Glomerular endothelial cell (primary cell): ENCODE results near the gene TIMP4. TPM values are rescaled to one million over a fixed set of nuclear protein-coding genes. Genes with fewer than 3 reads are reported as not detected.

Experiments used
- DNase-seq: peaks from one replicate; pipeline ENCODE4 v3.0.0-alpha.2; 2011; ENCODE audit warnings: low read depth, low spot score; ENCODE audit errors: extremely low read depth
- total RNA-seq: library from RNA; depleted of rRNA; stranded (reverse); fragments of >200 nt; gene quantifications from 2 replicates; pipeline ENCODE4 v1.2.3, GENCODE V29; 2015

Gene TIMP4
- 0.10 TPM in 1 of 2 replicates, not detected in the other for total RNA-seq

- DNase-seq = no peak
Measured at GRCh38 chr3:12158387-12159226, at the start of gene TIMP4. TIMP4 (minus strand) TSS chr3:12158912; CDS start chr3:12158840, 72 bp downstream.

- DNase-seq = no peak
Measured at GRCh38 chr3:12205171-12205570, 46.5 kb upstream of the TIMP4 start.

- DNase-seq = no peak
Measured at GRCh38 chr3:12201813-12202212, 43.1 kb upstream of the TIMP4 start.

- no peak for DNase-seq
Measured at GRCh38 chr3:12198301-12198700, 39.6 kb upstream of the TIMP4 start.

GRCh38 chr3:12197475-12197874 is 38.8 kb upstream of the TIMP4 start:
- DNase-seq = no peak

- DNase-seq = no peak
Measured at GRCh38 chr3:12196684-12197083, 38.0 kb upstream of the TIMP4 start.

- DNase-seq = no peak
Measured at GRCh38 chr3:12195231-12195630, 36.5 kb upstream of the TIMP4 start.

- no peak for DNase-seq
Measured at GRCh38 chr3:12194669-12195161, 36.0 kb upstream of the TIMP4 start.

GRCh38 chr3:12194209-12194608 is 35.5 kb upstream of the TIMP4 start:
- no peak for DNase-seq

- DNase-seq = peak; percentile 56
Measured at GRCh38 chr3:12193485-12194165, 34.9 kb upstream of the TIMP4 start.

- DNase-seq = no peak
Measured at GRCh38 chr3:12192655-12193484, 34.2 kb upstream of the TIMP4 start.

- no peak for DNase-seq
Measured at GRCh38 chr3:12192173-12192572, 33.5 kb upstream of the TIMP4 start.

GRCh38 chr3:12191559-12191958 is 32.8 kb upstream of the TIMP4 start:
- no peak for DNase-seq

GRCh38 chr3:12190832-12191231 is 32.1 kb upstream of the TIMP4 start:
- no peak for DNase-seq

- no peak for DNase-seq
Measured at GRCh38 chr3:12190221-12190807, 31.6 kb upstream of the TIMP4 start.

- DNase-seq = no peak
Measured at GRCh38 chr3:12188681-12189287, 30.1 kb upstream of the TIMP4 start.

GRCh38 chr3:12188328-12188648 is 29.6 kb upstream of the TIMP4 start:
- DNase-seq = no peak

GRCh38 chr3:12187448-12188327 is 29.0 kb upstream of the TIMP4 start:
- DNase-seq = no peak

- DNase-seq = no peak
Measured at GRCh38 chr3:12186515-12187286, 28.0 kb upstream of the TIMP4 start.
